GM19238 (cell line): ENCODE results near the gene CXXC4.

ENCODE experiments used
- DNase-seq: peaks from one replicate; pipeline ENCODE4 v3.0.0; 2011; ENCODE audit warnings: low spot score; ENCODE audit not compliant: insufficient read length

The CXXC4 gene

DNA sequence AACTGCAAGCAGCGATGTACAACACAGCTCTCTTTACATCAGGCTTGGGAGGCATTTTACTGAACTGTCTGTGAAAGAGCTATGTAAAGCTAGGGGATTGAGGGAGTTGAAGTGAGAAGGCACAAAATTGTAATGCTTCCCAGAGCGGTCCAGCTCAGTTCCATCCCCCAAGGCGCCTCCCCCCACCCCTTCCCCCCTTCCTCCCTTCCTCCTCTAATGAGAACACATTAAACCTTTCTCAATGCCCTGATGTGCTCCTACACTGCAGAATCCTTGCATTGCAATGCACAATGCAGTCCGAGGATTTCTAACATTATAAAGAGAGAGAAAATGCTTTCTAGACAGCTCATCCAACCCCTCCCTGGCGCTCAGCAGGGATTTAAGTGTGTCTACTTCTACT is 73.9 kb downstream of the CXXC4 start:
- DNase-seq: no peak
